Measurements from ENCODE around the gene LIFR.
"Not testable (repeated sequence)": the region's sequence is repeated elsewhere in the genome, so short reads cannot be mapped to it uniquely, and the experiment has no call there.

The LIFR gene

DNA sequence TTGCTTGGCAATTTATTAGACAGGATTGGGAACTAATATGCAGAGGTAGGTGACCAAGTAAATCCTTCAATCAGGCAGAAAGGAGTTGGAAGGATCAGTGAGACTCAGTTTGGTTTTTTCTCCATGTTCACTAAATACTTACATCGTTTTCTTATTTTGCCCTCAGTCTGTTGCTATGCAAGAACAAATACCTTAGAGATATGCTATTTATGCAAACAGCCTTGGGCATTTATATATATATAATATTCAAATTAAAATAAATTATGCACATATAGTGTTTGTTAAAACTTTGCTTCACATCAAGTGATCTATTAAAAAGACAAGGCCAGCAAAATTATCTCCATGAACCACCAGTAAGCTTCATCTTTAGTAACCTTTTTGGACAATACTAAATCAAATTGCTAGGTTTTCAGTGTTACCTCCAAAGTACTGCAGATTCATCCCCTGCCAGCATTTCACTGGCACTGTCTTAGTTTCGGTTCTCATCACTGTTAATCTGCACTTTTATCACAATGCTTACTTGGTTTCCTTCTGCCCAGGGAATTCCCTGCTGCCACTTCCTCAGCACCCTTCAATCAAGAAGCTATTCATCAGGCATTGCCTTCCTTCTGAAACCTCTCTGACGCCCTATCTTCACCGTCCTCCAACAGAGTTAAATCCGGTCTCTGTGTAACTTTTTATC is 26.0 kb upstream of the LIFR start:
- ATAC-seq, result no peak

GRCh38 chr5:38581597-38581996 is 25.2 kb upstream of the LIFR start:
- no peak for ATAC-seq

More for the DNA sequence above, 26.0 kb upstream of the LIFR start:
- no peak for DNase-seq

DNA sequence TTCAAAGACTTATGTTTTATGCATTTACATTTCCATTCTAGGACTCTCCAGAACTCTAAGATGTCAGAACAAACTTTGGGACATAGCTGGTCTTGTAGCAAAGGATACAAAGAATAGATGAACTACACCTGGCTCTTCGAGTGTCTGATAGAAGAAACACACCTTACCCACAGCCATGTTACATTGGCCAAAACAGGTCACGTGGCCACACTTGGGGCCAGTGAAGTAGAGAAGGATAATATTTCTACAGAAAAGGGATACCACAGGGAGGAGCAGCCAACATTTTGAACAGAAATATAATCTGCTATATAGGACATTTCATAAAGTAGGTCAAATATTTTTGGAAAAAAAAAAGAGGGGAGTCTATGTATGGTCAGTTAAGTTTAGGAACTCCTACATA is 22.7 kb upstream of the LIFR start:
- no peak for ATAC-seq
- DNase-seq, result no peak

More at GRCh38 chr5:38581597-38581996, 25.2 kb upstream of the LIFR start:
- no peak for DNase-seq

- DNase-seq (no peak), ATAC-seq (no peak)
Measured at GRCh38 chr5:38576961-38577684, 20.7 kb upstream of the LIFR start.

- DNase-seq, result no peak
- no peak for ATAC-seq
Measured at GRCh38 chr5:38576442-38576841, 20.0 kb upstream of the LIFR start.

GRCh38 chr5:38575476-38575875 is 19.0 kb upstream of the LIFR start:
- DNase-seq (no peak), ATAC-seq (no peak)

- ATAC-seq (no peak), DNase-seq (no peak)
Measured at GRCh38 chr5:38574009-38574408, 17.6 kb upstream of the LIFR start.

- DNase-seq (no peak), ATAC-seq (no peak)
Measured at GRCh38 chr5:38573521-38573920, 17.1 kb upstream of the LIFR start.

DNA sequence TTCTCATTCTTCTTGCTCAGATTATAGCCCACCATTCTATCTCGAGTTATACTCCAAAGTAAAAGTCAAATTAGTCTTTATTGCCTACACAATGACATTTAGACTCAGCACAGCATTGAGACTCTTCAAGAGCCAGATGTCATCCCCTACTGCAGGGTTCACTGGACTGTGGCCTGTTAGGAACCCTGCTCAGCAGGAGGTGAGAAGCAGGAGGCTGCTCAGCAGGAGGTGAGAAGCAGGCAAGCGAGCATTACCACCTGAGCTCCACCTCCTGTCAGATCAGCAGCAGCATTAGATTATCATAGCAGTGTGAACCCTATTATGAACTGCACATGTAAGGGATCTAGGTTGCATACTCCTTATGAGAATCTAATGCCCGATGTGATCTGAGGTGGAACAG is 12.7 kb upstream of the LIFR start:
- no peak for ATAC-seq

GRCh38 chr5:38567306-38567705 is 10.9 kb upstream of the LIFR start:
- not testable (repeated sequence) for DNase-seq, ATAC-seq

More for the DNA sequence above, 12.7 kb upstream of the LIFR start:
- DNase-seq, result no peak

- DNase-seq, result no peak
- ATAC-seq, result no peak
Measured at GRCh38 chr5:38563624-38564023, 7.2 kb upstream of the LIFR start.

DNA sequence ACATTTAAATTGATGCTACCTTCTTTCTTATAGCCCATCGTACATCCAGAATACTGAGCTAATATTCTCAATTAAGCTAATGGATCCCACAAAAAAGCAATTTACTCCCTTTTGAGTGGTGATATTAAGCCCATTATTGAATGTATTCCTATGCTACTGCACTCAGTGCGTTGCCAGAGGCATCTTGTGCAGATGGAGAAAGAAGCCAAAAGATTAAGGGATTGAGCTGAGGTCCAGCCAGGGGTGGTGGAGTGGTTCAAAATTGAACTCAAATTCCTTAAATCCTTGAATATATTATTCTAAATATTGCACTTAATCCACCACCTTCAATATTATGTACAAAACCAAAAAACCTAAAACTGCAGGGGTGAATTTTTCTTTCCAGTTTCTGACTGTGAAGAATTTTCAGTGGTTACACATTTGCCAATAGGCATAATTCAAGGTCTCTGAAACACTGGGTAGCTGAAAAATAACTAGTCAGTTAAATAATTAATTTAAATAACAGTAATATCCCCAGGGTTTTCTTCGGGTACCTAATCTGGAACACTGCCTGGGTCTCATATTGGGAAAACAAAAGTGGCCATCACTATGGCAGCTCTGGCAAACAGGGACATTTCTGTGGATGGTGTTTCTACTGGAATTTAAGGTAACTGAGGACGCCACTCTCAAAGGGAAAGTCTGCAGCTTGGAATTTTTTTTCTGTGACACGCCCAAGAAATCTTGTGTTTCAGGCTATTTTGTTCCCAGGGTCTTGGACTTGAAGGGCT is 6.2 kb upstream of the LIFR start:
- no peak for DNase-seq
- ATAC-seq, result no peak

- no peak for DNase-seq
Measured at GRCh38 chr5:38559428-38559827, 3.0 kb upstream of the LIFR start.

DNA sequence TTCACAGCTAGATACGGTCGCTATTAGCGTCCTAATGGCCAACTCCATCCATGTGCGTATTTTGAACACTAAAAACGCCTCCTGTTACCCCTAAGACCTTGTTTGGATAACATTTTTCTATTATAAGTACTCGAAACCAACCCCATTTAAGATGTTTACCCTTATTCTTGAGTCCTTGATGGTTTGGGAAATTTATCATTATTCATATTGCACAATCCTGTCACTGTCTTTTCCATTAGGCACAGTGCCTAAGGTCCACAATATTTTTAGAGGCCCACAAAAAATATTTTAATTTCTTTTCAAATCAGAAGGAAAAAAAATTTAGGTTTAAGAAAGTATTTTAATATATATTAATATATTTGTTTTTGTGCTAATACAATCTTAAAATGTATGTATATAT is 1.3 kb upstream of the LIFR start:
- no peak for ATAC-seq
- DNase-seq, result no peak

More at GRCh38 chr5:38559428-38559827, 3.0 kb upstream of the LIFR start:
- ATAC-seq, result no peak

- no peak for ATAC-seq
- DNase-seq, result no peak
Measured at GRCh38 chr5:38557308-38557710, 863 bp upstream of the LIFR start.

DNA sequence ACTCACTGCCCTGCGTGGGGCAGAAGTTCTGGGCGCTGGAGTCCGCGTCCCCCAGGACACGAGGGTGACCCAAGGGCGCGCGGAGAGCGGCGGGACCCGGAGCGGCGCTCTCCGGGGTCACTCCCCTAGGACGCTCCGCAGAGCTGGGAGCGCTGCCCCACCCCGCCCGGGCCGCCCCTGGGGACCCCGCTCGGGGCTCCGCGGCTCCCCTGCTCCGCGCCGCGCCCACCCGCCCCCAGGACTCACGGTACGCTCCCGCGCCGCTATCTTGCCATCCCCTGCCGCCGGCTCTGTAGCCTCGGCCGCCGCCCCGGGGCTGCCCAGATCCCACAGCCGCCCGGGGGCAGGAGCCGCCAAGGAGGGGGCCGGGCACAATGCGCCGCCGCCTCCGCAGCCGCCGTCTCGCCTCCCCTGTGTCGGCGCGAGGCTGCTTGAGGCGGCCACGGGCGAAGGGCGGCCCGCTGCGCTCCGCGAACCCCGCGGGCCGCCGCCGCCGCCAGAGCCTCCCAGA is 303 bp downstream of the LIFR start:
- ATAC-seq (no peak), DNase-seq (no peak)

- ATAC-seq, result no peak
Measured at GRCh38 chr5:38555354-38556087, 925 bp downstream of the LIFR start.

DNA sequence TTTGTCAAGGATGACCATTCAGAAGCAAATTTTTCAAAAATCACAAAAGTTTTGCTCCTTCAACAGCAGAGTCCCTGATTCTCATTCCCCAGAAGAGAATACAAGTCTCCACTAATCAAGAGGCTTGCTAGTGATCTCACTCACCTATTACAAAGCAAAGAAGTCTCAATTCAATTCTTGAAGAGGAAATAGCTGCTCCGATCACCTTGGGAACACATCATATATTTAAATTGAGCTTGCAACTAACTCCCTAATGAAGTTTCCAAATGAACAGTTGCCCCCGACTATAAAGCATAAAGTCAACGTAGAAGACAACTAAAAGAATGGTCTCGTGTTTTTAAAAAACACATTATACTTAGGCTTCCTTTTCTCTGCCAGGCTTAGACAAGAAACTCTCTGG is 1.6 kb downstream of the LIFR start:
- no peak for ATAC-seq
- DNase-seq, result no peak

More at GRCh38 chr5:38555354-38556087, 925 bp downstream of the LIFR start:
- DNase-seq, result no peak

GRCh38 chr5:38554403-38554802 is 2.0 kb downstream of the LIFR start:
- DNase-seq, result no peak
- no peak for ATAC-seq

- no peak for DNase-seq
- no peak for ATAC-seq
Measured at GRCh38 chr5:38553001-38553521, 3.4 kb downstream of the LIFR start.
